Stimulated activated CD8-positive, alpha-beta memory T cell treated with anti-CD3 and anti-CD28 coated beads, Interleukin-7, amount 100 ng/mL, for 48 hours (primary cell): ENCODE data around the gene EXOC1L.

Experiments
- DNase-seq, 2 donors: peaks; one replicate each; pipeline ENCODE4 v3.0.0-alpha.2; 2020; ENCODE audit warnings: low read depth in 1 of 2; ENCODE audit errors: extremely low read depth in 1 of 2

The EXOC1L gene, protein sequence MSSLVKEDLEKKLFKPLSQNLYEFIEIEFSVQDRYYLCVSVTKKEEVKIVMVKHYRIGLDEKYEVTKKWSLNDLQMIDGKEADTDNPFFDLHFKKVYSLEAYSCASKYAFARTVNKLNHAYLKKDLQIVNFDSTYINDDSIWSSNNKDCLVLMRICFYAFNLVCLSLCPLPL

DNA sequence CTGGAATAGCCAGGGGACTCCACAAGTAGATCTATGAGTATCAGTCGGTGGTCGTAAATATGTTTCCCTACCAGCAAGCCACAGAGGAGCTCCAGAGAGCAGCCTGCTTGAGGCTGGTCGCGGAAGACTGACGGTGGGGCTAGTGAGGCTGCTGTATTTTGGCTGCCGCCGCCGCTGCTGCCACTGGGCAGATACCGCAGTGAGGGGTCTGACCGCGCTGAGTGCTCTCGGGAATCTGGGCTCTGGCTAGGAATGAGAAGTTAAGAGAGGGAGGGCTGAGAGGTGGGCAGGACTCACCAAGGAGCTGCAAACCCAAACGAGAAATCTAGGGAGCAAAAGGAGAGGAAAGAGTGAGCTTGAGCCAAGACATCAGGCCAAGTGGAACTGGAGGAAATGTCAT, at the start of gene EXOC1L:
Gene EXOC1L (plus strand): TSS at position 157 of the 400 bp plus-strand sequence. CDS start 237 bp downstream, at position 394.
- DNase-seq, result no peak

DNA sequence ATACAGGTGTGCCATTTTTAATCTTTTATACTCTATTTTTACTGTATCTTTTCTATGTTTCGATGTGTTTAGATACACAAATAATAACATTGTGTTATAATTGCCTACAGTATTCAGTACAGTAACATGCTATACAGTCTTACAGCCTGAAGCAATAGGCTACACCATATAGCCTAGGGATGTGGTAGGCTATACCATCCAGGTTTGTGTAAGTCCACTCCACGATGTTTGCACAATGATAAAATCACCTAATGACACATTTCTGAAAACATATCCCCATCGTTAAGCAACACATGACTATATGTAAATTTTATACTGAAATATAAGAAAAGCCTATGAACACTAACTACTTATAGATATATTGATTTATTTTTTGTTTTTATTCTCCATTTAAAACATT, 48.9 kb upstream of the EXOC1L start:
- DNase-seq, result no peak

DNA sequence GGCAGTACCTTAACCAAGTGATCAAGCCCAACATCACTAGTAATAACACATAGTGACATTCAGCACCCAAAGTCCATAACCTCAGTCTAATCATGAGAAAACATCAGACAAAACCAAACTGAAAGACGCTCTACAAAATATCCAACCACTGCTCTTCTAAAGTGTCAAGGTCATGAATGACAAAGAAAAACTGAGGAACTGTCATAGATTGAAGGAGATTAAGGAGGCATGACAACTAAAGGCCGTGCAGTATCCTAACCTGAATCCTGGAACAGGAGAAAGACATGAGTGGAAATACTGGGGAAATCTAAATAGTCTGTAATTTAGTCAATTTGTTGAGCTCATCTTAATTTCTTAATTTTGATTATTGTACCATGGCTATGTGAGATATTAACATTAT, 38.2 kb upstream of the EXOC1L start:
- DNase-seq, result no peak

DNA sequence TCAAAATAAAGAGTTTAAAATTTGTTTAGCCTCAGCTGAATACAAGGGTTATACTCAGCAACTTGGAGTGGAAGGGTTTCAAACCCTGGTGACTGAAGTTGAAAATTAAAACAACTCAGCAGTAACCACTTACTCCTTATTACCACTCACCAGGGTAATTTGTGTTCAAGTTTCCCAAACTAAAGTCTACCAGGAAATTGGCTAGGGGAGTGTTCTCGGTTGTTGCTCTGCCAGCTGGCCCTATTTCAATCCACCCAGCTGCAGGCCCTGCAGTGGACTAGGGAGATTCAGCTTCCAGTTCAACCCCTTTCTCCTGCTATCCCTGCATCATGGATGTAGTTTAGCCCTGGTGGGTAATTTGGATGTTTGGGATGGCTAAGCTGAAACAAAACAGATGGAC, 37.8 kb upstream of the EXOC1L start:
- DNase-seq, result no peak

DNA sequence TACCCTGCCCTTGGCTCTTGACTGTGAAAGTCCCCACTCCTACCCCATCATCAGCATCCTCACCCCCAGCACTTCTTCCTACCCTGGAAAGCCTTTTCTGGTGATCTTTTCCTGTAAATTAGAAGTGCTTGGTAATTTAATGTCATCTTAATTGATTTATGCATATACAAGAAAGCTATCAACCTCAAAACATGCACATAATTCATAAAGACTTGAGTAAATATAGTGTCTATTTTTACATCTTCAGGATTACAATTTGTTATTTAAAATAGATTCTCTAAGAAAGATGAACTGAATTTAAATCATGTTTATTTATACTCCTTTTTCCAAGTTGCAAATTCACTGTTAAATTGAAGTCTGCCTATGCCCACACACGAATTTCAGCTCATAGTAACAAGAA, 36.0 kb upstream of the EXOC1L start:
- DNase-seq, result no peak

DNA sequence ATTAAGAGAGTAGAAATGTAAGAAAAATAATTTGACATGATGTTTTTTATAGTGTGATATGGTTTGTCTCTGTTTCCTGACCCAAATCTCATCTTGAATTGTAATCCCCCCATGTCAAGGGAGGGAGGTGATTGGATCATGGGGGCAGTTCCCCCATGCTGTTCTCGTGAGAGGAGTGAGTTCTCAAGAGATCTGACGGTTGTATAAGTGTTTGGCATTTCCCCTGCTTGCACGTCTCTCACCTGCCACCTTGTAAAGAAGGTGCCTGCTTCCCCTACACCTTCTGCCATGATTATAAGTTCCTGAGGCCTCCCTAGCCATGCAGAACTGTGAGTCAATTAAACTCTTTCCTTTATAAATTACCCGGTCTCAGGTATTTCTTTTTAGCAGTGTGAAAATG, 34.8 kb upstream of the EXOC1L start:
- DNase-seq, result no peak

DNA sequence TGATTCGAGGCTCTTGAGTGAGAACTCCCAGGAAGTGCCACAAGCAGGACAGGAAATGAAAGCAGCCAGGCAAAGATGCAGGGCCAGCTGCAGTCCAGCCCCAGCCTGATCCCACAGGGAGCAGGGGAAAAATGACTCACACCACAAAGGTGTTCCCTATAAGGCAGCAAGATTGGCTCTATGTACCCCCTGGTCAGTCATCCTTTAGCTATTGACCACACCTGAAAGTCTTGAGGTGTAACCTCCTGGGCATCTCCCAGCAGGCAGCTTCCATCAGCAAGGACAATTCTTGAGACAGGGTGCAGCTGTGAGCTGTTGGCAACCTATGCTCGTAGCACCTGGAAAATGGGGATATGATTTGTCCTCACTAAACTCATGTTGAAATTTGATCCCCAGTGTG, 27.9 kb upstream of the EXOC1L start:
- DNase-seq, result no peak

DNA sequence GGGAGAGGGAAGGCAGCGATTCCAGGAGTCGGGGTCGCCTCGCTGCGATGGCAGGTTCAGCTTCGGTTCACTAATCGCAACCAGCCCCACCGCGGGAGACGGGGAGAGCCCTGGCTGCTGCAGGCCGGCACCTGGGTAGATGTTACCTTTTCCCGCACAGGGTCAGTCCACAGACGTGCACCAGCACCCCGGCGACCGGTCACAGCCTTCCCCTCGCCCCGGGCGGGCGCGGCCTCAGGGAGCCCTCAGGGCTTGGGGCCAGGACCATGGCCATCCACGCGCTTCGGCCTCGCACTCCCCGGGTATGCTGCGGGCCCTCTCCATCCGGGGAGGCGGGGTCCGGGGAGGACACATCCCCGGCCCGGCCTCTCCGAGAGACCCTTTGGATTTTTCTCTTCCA, 26.1 kb upstream of the EXOC1L start:
- no peak for DNase-seq

DNA sequence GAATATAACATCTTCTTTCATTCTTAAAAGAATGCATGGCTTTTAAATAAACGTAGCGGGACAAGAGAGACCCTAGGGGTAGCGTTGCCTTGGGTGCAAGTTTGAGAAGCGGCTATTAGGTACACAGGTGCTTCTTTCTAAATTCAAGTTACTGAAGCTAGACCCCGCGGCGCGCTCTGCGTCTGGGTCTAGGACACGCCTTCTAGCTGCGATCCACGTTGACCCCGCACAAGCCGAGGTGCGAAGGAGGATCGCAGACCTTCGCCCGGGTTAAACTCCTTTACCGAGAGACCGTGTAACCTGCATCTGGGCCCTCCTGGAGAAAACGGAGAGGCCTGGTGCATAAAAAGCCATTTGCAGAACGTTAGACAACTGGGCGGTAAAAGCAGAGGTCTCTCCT, 25.5 kb upstream of the EXOC1L start:
- DNase-seq, result no peak

DNA sequence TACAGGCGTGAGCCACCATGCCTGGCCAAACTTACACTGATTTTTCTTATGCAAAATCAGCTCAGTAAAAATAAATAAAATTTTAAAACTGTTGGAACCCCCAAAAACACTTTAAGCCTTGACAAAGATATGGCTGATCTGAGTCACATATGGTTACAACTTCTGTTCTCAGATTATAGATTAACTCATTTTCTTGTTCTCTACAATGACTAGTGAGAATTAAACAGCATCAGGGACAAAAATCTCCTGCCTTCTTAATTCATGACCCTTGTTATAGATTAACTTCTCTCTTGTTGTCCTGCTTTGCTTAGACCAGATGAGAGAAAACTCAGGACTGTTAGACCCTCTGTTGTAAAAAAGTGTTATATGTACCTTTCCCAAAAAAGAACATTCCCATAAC, 24.2 kb upstream of the EXOC1L start:
- DNase-seq, result no peak

DNA sequence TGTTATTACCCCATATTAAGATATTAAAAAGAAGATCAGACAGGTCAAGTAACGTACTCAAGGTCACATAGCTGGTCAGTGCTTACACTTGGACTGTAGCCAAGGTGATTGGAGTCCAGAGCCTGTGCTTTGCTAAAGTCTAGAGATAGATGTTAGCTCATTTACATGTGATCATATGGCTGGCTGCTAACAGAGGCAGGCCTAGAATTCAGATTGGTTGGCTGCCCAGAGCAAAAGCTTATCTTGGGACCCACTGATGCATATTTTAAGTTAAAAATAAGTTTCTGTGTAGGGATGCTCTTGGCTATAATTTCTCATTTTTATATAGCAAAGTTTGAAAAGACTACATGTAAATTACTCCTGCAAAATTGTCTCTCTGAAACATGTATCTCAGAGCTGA, 18.1 kb upstream of the EXOC1L start:
- no peak for DNase-seq

DNA sequence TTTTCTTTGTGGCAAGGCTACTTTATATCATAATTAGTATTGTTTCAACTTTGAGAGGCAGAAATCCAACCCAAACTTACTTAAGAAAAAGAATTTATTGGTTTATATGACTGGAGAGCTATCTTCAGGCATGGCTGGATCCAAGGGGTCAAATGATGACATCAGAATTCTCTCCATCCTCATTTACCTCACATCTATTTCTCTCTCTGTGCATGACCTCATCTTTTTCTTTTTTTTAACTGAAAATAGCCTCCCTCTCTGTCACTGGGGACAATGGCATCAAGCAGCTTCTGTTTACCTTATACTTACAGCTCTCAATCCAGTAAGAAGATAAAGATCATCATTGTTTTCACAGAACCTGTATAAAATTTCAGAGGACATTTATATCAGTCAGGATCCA, 12.0 kb upstream of the EXOC1L start:
- DNase-seq, result no peak

DNA sequence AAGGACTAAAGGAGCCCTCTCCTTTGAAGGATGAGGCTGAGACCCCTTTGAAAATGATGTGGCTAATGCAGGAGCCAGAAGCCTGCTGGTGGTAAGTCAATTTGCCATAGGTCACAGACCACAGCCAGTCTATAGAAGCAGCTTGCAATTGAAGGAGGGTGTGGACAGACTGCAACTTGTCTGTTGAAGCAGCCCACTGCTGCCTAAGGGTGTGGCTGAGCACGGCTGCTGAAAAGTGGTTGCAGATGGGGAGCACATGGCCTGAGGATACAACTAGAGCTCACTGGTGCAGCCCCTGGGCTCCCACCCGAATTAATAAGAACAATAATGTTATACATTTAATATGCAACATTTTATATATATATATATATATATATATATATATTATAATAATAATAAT, 11.4 kb upstream of the EXOC1L start:
- no peak for DNase-seq

DNA sequence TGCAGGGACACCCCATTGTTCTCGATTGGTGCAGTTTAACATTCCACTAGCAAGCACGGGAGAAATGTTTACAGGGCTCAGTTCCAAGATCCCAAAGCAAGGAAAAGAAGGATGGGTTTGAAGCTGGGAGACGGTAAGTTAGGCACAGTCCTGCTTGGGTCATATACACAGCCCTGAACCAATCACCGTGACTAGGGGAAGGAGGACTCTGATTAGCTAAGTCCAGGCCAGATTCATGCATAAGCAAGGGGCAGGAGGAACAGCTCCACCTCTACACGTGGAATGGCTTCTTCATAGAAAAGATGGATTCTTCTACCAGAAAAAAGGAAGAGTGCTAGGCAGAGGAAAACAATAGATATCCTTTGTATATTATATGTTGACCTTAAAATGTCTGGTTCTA, 11.0 kb upstream of the EXOC1L start:
- DNase-seq, result no peak

DNA sequence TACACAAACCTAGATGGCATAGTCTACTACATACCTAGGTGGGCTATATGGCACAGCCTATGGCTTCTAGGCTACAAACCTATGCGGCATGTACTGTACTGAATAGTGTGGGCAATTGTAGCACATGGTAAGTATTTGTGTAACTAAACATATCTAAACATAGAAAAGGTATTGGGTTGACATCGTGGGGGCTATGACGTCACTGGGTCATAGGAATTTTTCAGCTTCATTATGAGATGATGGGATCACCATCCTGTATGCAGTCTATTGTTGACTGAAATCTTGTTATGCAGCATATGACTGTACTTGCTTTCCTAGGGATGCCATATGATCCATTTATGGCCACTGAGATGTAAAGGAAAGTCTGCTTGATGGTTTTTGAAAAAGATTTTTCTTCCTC, 1.9 kb upstream of the EXOC1L start:
- no peak for DNase-seq

DNA sequence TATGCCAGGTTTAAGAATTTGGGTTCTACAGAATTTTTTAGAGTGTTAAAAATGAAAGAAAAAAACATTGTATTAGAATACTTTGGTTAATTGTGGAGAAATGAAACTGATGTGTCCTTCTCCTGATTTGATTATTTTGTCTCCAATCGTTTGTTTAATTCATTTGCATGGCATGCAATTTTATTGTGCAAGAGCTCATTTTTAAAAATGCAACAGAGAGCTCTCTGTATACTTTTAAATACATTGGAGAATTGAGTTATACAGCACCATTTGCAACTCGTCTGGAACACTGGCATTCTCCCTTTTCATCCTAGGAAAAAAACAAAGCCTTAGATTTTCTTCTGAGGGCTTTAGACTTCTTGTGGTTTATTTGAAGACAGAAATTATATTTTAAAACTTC, 689 bp downstream of the EXOC1L start:
- DNase-seq, result no peak

DNA sequence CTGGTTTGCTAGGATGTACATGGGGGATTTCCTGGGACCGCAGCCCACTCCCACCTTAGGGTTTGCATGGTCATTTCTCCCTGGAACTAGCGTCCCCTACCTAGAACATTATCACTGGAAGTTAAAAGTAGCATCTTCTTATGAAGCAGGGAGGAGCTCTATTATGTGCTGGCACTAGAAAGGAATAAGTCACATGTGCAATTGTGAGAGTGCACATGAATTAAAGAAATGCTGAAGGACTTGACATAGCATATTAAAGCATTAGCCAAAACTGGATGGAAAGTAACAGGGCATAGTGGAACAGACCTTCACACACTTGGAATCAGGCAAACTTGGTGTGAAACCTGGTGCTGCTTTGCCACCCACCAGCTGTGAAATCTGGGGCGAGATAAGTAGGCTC, 2.7 kb downstream of the EXOC1L start:
- no peak for DNase-seq

DNA sequence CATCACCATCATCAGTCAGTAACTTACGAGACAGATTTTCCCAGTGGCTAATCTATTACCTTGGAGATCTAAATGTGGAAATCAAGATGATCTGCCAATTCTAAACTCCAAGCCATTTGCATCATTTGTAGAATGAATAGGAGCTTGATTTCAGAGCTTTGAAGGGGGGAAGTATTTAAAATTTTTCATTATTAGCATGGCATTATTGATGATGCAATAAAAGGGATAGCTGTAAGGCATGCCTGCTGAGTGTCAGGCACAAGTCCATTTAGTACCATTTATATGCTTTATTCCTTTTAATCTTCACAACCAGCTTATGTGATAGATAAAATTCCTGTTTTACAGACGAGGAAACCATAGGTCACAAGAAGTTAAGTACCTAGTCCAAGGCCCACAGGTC, 5.3 kb downstream of the EXOC1L start:
- no peak for DNase-seq

DNA sequence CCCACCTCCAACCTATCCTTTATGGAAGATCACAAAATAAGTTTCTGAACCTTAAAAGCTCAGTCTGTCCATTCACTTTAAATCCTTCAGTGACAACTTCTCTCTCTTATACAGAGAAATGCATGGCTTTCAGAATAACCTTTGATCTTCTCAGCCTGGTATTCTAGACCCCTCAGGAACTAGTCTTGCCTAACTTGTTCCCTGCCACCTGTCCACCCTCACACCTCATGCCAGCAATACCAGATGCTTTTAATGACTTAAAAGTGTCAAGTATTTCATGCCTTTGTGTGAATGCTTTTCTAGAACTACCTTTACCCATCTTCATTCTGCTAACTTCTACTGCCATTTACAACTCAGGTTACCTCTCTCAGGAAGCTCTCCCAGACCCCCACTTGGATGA, 7.4 kb downstream of the EXOC1L start:
- DNase-seq, result no peak

DNA sequence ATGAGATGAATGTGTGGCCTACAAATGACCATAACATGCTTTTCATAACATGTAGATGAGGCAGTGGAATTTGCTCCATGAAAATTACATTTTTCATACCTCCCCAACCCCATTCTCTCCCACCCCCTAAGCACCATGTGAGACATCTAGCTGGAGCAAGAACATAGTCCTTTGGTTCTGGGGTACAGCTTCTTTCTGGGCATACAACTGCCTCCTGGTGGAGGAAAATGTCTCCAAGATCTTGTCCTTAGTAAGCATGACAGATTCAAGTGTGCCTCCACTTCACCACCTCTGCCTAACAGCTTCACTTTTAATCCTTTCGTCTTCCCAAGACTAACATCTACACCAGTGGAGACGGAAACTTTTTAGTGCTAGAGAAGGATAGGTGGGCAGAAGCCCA, 8.0 kb downstream of the EXOC1L start:
- DNase-seq, result no peak

DNA sequence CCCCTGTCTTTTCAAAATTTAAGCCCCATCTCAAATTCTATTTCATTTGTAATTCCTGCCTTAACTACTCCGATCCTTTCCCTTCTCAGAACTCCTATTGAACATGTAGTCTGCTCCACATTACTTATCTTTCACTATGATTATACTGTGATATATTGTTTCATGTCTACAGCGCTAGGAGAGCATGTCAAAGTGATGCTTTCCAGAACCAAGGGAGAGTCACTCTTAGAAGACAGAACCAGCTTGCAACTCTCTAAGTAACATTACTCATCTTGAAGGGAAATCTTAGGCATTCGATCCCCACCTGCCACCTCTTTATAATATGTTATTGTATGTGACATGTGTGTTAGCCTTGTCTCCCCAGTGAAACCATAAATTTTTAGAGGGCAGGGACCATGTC, 10.5 kb downstream of the EXOC1L start:
- no peak for DNase-seq

DNA sequence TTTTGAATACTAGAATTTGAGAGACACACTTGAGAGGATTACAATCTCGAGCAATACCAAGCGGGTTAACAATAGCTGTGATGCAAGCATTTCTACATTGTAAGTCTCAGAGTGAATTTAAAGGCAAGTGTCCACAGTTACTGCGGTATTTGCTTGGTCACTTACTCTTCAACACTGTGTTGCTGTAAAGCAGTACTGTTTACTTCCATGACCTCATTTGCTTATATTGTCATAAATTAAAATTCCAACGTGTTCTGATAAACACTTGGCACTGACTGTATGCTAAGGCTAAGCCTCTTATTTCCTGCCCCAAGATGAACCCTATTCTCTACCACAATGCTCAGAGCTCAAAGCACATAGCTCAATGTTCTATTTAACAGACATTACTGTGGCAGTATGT, 11.1 kb downstream of the EXOC1L start:
- no peak for DNase-seq

DNA sequence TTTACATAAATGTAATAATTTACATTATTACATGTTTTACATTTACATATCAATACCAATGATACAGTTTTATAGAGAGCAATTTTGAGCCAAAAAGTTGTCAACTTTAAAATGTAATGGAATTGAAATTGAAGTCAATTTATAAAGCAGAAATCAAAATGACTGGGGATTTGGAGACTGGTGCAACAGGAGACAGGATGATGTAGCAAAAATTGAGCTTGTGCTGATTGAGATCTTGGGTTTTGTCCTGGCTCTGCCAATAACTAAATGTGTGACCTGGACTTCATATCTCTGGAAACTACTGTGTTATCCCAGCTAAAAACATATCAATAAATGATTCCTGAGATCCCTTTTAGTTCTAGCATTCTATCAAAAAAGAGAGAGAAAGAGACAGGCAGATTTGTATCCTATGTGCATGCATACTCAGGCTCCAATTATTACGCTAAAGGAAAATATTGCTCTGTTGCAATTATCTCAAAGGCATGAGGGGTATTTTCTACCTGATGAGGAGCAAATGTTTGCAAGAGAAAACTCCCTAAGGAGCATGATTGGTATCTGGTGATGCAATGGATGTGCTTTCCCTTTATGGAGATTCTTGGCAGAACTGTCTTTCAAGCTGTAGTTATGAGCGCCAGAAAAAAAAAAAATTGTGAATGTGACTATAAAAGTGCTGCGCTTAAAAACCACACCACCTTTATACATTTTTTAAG, 14.7 kb downstream of the EXOC1L start:
- no peak for DNase-seq
